ENCODE results near the gene HOXA1.
A peak's percentile ranks its signal among the peaks of the same experiment; 100 is the strongest.

The HOXA1 gene

DNA sequence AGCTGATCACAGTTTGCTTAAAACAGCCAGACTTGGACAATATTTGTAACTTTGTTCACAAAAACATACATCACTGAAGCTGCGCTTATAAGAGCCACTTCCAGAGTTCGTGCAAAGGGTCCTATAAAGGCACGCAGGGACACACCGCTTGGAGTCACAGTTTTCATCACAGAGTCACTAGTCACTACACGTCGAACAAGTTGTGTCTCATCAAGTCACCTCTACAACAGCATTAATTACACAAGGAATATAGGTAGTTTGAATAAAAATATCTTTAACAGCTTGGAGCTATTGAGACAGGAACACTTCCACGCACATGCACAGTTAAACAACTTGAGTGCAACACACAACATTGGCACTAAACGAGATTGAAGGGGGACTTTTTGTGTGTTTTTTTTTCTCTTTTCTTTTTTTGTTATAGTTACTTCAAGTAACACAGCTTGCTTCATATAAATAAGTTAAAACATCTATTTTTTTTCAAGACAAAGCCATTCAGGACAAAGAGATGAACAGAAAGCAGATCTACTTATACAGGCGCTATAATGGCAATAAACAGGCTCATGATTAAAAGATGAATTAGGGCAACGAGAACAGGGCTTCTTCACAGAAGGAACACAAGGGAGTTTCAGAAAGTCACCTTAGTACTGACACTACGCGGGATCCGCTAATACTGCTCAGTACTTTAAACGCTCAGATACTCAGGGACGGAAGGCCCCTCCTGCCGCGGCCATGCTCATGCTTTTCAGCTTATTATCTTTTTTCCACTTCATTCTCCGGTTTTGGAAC is 45.5 kb upstream of the HOXA1 start:
- Histone ChIP-seq H3K4me3 (ENCODE audit: low read depth, low read length) (peak overlapping the region; percentile 79), H3K4me1 (ENCODE audit: control insufficient read depth, insufficient read depth, low read length) (peaks cover 25% of the 10 kb centered on the region), H3K27ac (ENCODE audit: extremely low read depth, low read depth, low read length) (peak overlapping the region; percentile 98), H3K36me3 (ENCODE audit: control insufficient read depth in 2 of 2, insufficient read depth in 1 of 2, low read length in 2 of 2) (peaks cover 0 to 58% of the 10 kb centered on the region in 2 experiments; a peak in 2 of 3 replicates), H3K9me3 (ENCODE audit: control insufficient read depth, insufficient read depth, low read depth, low read length) (no peaks in the 10 kb centered on the region)
- ChIA-PET POLR2A (interaction anchor here (0.6 to 1.2 kb wide), 7 partner anchors 21 to 772 kb away, joined by 3 to 6 read pairs (median 3); partner anchors contain the start of gene SKAP2), CTCF (interaction anchor here (0.6 to 4.4 kb wide), 16 partner anchors 9 to 955 kb away, joined by 3 to 26 read pairs (median 6); partner anchors contain the start of gene HOXA4)
- no peak for TF ChIP-seq ZNF670 (tag by site-specific recombination; IDR thresholded peaks at IDR 0.05; ENCODE audit: low read depth)
- TF ChIP-seq PRDM2 (tag by site-specific recombination; IDR thresholded peaks at IDR 0.05; ENCODE audit: borderline replicate concordance): no peak
- TF ChIP-seq SCRT1 (tag by site-specific recombination; IDR thresholded peaks at IDR 0.05; ENCODE audit: borderline replicate concordance): no peak
- TF ChIP-seq ZFP37 (tag by site-specific recombination; IDR thresholded peaks at IDR 0.05): no peak
- TF ChIP-seq BCL11A (tag by site-specific recombination; IDR thresholded peaks at IDR 0.05; ENCODE audit: low read depth): no peak
- no peak for TF ChIP-seq ZNF416 (tag by site-specific recombination; IDR thresholded peaks at IDR 0.05)
- TF ChIP-seq, protein P1, sequence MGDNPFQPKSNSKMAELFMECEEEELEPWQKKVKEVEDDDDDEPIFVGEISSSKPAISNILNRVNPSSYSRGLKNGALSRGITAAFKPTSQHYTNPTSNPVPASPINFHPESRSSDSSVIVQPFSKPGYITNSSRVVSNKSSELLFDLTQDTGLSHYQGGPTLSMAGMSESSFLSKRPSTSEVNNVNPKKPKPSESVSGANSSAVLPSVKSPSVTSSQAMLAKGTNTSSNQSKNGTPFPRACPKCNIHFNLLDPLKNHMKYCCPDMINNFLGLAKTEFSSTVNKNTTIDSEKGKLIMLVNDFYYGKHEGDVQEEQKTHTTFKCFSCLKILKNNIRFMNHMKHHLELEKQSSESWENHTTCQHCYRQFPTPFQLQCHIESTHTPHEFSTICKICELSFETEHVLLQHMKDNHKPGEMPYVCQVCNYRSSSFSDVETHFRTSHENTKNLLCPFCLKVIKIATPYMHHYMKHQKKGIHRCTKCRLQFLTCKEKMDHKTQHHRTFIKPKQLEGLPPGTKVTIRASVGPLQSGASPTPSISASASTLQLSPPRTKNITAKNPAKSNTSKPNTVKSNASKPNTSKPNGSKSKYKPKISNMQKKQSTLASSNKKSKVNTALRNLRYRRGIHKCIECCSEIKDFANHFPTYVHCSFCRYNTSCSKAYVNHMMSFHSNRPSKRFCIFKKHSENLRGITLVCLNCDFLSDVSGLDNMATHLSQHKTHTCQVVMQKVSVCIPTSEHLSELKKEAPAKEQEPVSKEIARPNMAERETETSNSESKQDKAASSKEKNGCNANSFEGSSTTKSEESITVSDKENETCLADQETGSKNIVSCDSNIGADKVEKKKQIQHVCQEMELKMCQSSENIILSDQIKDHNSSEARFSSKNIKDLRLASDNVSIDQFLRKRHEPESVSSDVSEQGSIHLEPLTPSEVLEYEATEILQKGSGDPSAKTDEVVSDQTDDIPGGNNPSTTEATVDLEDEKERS (tag by site-specific recombination; IDR thresholded peaks at IDR 0.05): no peak
- no peak for TF ChIP-seq HOXC10 (CRISPR knock-in tag; IDR thresholded peaks at IDR 0.05)
- TF ChIP-seq ZNF26 (tag by site-specific recombination; IDR thresholded peaks at IDR 0.05): no peak
- TF ChIP-seq ZNF623 (tag by site-specific recombination; IDR thresholded peaks at IDR 0.05): no peak

- CTCF ChIA-PET: interaction anchor here (0.6 to 4.4 kb wide), 11 partner anchors 8 to 460 kb away, joined by 3 to 26 read pairs (median 7); partner anchors contain the start of gene HOXA4
- POLR2A ChIA-PET: interaction anchor here (1.3 kb wide), 1 partner anchor 21 kb away, joined by 3 read pairs; no protein-coding TSS in a partner anchor
- peaks cover 0 to 48% of the 10 kb centered on the region in 2 experiments; a peak in 1 of 3 replicates for H3K36me3 ChIP-seq (ENCODE audit: control insufficient read depth in 2 of 2, insufficient read depth in 1 of 2, low read length in 2 of 2)
- H3K27ac ChIP-seq (ENCODE audit: extremely low read depth, low read depth, low read length): peak overlapping the region; percentile 98
- no peak overlapping the region for H3K4me3 ChIP-seq (ENCODE audit: low read depth, low read length)
- peaks cover 33% of the 10 kb centered on the region for H3K4me1 ChIP-seq (ENCODE audit: control insufficient read depth, insufficient read depth, low read length)
- no peaks in the 10 kb centered on the region for H3K9me3 ChIP-seq (ENCODE audit: control insufficient read depth, insufficient read depth, low read depth, low read length)
- TF ChIP-seq FEZF1 (tag by site-specific recombination; IDR thresholded peaks at IDR 0.05) (peak; percentile 99), ZNF792 (tag by site-specific recombination; IDR thresholded peaks at IDR 0.05) (peak; percentile 44; the same call in 1 of the 2 replicates), ZNF354C (tag by site-specific recombination; IDR thresholded peaks at IDR 0.05; ENCODE audit: borderline replicate concordance, low read depth) (no peak), ZNF132 (tag by site-specific recombination; IDR thresholded peaks at IDR 0.05; ENCODE audit: borderline replicate concordance) (no peak), ZNF626 (tag by site-specific recombination; IDR thresholded peaks at IDR 0.05) (no peak), ZNF544 (tag by site-specific recombination; IDR thresholded peaks at IDR 0.05) (no peak), ZNF837 (tag by site-specific recombination; IDR thresholded peaks at IDR 0.05) (no peak)
- TF ChIP-seq, protein P2, sequence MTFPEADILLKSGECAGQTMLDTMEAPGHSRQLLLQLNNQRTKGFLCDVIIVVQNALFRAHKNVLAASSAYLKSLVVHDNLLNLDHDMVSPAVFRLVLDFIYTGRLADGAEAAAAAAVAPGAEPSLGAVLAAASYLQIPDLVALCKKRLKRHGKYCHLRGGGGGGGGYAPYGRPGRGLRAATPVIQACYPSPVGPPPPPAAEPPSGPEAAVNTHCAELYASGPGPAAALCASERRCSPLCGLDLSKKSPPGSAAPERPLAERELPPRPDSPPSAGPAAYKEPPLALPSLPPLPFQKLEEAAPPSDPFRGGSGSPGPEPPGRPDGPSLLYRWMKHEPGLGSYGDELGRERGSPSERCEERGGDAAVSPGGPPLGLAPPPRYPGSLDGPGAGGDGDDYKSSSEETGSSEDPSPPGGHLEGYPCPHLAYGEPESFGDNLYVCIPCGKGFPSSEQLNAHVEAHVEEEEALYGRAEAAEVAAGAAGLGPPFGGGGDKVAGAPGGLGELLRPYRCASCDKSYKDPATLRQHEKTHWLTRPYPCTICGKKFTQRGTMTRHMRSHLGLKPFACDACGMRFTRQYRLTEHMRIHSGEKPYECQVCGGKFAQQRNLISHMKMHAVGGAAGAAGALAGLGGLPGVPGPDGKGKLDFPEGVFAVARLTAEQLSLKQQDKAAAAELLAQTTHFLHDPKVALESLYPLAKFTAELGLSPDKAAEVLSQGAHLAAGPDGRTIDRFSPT (tag by site-specific recombination; IDR thresholded peaks at IDR 0.05): no peak
Measured at GRCh38 chr7:27140126-27140857, 44.5 kb upstream of the HOXA1 start.

All from HEK293 (cell line).